Measurements from ENCODE around the gene NFIA.

NFIA gene

GRCh38 chr1:61370913-61371279 is 288.5 kb downstream of the NFIA start:
- DNase-seq (ENCODE audit: low spot score) = no peak
- TF ChIP-seq CTCF (IDR thresholded peaks at IDR 0.05; ENCODE audit: extremely low read depth, missing control alignments) = no peak

GRCh38 chr1:61372944-61373343 is 290.6 kb downstream of the NFIA start:
- no peak for DNase-seq (ENCODE audit: low spot score)
- no peak for TF ChIP-seq CTCF (IDR thresholded peaks at IDR 0.05; ENCODE audit: extremely low read depth, missing control alignments)

GRCh38 chr1:61374156-61374555 is 291.8 kb downstream of the NFIA start:
- no peak for DNase-seq (ENCODE audit: low spot score)
- no peak for TF ChIP-seq CTCF (IDR thresholded peaks at IDR 0.05; ENCODE audit: extremely low read depth, missing control alignments)

- no peak for DNase-seq (ENCODE audit: low spot score)
- TF ChIP-seq CTCF (IDR thresholded peaks at IDR 0.05; ENCODE audit: extremely low read depth, missing control alignments) = no peak
Observed at GRCh38 chr1:61375082-61375880, 292.9 kb downstream of the NFIA start.

- no peak for TF ChIP-seq CTCF (IDR thresholded peaks at IDR 0.05; ENCODE audit: extremely low read depth, missing control alignments)
- DNase-seq (ENCODE audit: low spot score) = no peak
Observed at GRCh38 chr1:61376151-61376550, 293.8 kb downstream of the NFIA start.

- no peak for TF ChIP-seq CTCF (IDR thresholded peaks at IDR 0.05; ENCODE audit: extremely low read depth, missing control alignments)
- DNase-seq (ENCODE audit: low spot score) = no peak
Observed at GRCh38 chr1:61377242-61377958, 295.0 kb downstream of the NFIA start.

- DNase-seq (ENCODE audit: low spot score) = no peak
- no peak for TF ChIP-seq CTCF (IDR thresholded peaks at IDR 0.05; ENCODE audit: extremely low read depth, missing control alignments)
Observed at GRCh38 chr1:61378494-61379180, 296.3 kb downstream of the NFIA start.
